SH-SY5Y (cell line): ENCODE results near the gene KRR1.

Experiments
- GATA2 ChIP-seq: IDR thresholded peaks from 2 replicates; pipeline ENCODE4 v1.6.1; 2011; ENCODE audit warnings: mild to moderate bottlenecking, low read depth, low read length
- GATA3 ChIP-seq: IDR thresholded peaks from 2 replicates; pipeline ENCODE4 v1.6.1; 2011; ENCODE audit warnings: low read depth, mild to moderate bottlenecking, low read length, moderate library complexity

GRCh38 chr12:75481774-75482173 is 29.6 kb downstream of the KRR1 start:
- TF ChIP-seq GATA2 (no peak), GATA3 (no peak)
